Sigmoid colon (tissue), 4 donors: ENCODE results near the gene CCDC171.

Experiments used
- POLR2AphosphoS5 ChIP-seq, 4 donors: sonication (generic); formaldehyde crosslinking; IDR thresholded peaks; one replicate each; pipeline ENCODE4 v1.6.1; 2017; ENCODE audit warnings: antibody characterized with exemption in 4 of 4
- TF ChIP-seq, protein P1 (sequence below), 4 experiments: fragments of 450-650 bp in 3 of 4; fragments of 200-600 bp in 1 of 4; IDR thresholded peaks; one replicate each; pipeline ENCODE4 v1.5.1; 2016 to 2019; ENCODE audit warnings: antibody characterized with exemption in 4 of 4, mild to moderate bottlenecking in 3 of 4, moderate library complexity in 2 of 4

DNA sequence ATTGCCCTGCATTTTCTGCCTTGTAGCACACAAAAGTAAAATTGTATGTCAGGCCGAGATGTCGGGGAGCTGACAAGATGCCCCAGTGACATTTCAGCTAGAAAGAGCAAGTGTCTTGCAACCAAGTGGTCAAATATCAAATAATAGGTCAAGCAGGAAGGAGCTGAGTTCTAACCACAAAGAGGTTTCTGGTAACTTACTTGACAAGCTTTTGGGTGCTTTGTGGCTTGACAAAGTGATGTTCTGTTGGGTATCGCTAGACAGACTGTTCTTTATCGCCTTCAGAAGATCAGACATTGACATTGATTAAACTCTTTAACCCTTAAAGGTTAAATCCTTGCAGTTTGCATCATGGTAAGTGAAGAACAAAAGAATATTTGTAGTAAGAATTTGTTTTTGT lies 419.9 kb downstream of the CCDC171 start:
- TF ChIP-seq, protein P1, sequence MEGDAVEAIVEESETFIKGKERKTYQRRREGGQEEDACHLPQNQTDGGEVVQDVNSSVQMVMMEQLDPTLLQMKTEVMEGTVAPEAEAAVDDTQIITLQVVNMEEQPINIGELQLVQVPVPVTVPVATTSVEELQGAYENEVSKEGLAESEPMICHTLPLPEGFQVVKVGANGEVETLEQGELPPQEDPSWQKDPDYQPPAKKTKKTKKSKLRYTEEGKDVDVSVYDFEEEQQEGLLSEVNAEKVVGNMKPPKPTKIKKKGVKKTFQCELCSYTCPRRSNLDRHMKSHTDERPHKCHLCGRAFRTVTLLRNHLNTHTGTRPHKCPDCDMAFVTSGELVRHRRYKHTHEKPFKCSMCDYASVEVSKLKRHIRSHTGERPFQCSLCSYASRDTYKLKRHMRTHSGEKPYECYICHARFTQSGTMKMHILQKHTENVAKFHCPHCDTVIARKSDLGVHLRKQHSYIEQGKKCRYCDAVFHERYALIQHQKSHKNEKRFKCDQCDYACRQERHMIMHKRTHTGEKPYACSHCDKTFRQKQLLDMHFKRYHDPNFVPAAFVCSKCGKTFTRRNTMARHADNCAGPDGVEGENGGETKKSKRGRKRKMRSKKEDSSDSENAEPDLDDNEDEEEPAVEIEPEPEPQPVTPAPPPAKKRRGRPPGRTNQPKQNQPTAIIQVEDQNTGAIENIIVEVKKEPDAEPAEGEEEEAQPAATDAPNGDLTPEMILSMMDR (IDR thresholded peaks at IDR 0.05): no peak
- no peak for TF ChIP-seq POLR2AphosphoS5 (IDR thresholded peaks at IDR 0.05)
